ENCODE results near the gene ZC3H18. TPM values are rescaled to one million over a fixed set of nuclear protein-coding genes. Genes with fewer than 3 reads are reported as not detected.

Gene ZC3H18
- total RNA-seq, 2 donors from 2014 or later = 7.9 to 10.0 TPM

DNA sequence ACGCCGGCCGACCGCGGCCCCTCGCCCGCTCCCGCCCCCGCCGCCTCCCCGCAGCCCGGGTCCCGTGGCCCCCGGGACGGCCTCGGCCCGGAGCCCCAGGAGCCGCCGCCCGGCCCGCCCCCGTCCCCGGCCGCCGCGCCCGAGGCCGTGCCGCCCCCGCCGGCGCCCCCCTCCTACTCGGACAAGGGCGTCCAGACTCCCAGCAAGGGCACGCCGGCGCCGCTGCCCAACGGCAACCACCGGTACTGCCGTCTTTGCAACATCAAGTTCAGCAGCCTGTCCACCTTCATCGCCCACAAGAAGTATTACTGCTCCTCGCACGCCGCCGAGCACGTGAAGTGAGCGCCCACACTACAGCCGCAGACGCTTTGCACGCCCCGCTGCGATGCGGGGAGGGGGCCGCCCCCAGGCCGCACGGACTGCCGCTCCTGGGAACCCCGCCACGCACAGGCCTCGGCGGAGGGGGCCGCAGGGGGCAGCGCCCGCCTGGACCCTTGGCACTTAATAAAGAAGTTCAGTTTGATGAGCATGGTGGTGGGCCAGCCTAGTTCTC, 35.5 kb upstream of the ZC3H18 start:
- peaks cover 0 to 4% of the 10 kb centered on the region in 2 donors for H3K27me3 ChIP-seq
- peak overlapping the region; percentile 48 to 92 for H3K27ac ChIP-seq
- H3K36me3 ChIP-seq = no peaks in the 10 kb centered on the region
- H3K9me3 ChIP-seq = no peaks in the 10 kb centered on the region
- TF ChIP-seq, protein P1, sequence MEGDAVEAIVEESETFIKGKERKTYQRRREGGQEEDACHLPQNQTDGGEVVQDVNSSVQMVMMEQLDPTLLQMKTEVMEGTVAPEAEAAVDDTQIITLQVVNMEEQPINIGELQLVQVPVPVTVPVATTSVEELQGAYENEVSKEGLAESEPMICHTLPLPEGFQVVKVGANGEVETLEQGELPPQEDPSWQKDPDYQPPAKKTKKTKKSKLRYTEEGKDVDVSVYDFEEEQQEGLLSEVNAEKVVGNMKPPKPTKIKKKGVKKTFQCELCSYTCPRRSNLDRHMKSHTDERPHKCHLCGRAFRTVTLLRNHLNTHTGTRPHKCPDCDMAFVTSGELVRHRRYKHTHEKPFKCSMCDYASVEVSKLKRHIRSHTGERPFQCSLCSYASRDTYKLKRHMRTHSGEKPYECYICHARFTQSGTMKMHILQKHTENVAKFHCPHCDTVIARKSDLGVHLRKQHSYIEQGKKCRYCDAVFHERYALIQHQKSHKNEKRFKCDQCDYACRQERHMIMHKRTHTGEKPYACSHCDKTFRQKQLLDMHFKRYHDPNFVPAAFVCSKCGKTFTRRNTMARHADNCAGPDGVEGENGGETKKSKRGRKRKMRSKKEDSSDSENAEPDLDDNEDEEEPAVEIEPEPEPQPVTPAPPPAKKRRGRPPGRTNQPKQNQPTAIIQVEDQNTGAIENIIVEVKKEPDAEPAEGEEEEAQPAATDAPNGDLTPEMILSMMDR (IDR thresholded peaks at IDR 0.05) = no peak
- peaks cover 0 to 19% of the 10 kb centered on the region in 2 donors for H3K4me1 ChIP-seq
- peak overlapping the region; percentile 69 to 84 for H3K4me3 ChIP-seq
- no peak for DNase-seq (ENCODE audit: low spot score)

DNA sequence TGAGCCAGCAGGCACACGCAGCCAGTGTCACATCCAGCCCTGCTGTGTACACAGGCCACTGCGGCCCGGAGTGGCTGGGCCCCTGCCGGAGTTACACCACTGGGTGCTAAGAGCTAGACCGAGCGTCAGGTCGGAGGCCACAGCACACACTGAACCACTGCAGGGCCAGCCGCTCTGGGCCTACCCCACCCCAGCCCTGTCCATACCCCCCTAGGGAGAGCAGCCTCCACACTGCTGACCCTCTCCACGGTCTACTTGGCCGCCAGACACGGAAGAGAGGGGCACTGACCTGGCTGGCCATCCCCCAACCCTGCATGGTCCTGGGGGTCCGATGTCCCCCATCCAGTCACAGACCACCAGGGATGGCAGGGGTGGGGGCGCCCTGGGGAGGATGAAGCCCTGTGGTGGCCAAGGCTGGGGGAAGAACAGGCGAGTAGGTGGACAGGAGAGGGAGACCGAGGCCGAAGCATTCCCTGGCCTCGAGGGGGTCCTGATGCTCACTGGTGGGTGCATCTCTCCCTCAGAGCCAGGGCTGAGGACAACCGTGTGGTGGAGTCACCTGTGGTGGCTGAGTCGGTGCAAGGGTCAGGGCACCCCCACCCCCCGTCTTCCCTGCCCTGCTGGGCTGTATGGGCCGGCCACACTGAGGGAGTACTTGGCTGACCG, 34.9 kb upstream of the ZC3H18 start:
- Histone ChIP-seq H3K27me3 (peaks cover 0 to 8% of the 10 kb centered on the region in 2 donors), H3K9me3 (no peaks in the 10 kb centered on the region), H3K4me3 (peak overlapping the region; percentile 43 to 69), H3K36me3 (no peaks in the 10 kb centered on the region), H3K27ac (peak overlapping the region; percentile 48 to 70), H3K4me1 (peaks cover 0 to 19% of the 10 kb centered on the region in 2 donors)
- TF ChIP-seq, protein P1 (IDR thresholded peaks at IDR 0.05) = no peak
- DNase-seq (ENCODE audit: low spot score) = no peak

DNA sequence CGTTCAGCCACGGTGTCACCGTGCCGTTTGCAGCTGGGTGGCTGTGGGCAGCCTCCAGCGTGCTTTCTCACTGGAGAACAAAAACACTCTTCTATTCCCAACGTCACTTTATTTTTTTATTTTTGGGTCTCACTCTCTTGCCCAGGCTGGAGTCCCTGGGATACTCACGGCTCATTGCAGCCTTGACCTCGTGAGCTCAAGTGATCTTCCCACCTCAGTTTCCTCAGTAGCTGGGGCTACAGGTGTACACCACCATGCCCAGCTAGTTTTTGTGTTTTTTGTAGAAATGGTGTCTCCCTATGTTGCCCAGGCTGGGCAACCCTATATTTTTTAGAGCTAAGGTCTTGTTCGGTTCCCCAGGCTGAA, 34.4 kb upstream of the ZC3H18 start:
- Histone ChIP-seq H3K27me3 (peaks cover 0 to 8% of the 10 kb centered on the region in 2 donors), H3K27ac (no peak overlapping the region), H3K4me1 (peaks cover 0 to 19% of the 10 kb centered on the region in 2 donors), H3K9me3 (no peaks in the 10 kb centered on the region), H3K4me3 (no peak overlapping the region), H3K36me3 (no peaks in the 10 kb centered on the region)
- no peak for DNase-seq (ENCODE audit: low spot score)
- TF ChIP-seq, protein P1 (IDR thresholded peaks at IDR 0.05) = no peak

DNA sequence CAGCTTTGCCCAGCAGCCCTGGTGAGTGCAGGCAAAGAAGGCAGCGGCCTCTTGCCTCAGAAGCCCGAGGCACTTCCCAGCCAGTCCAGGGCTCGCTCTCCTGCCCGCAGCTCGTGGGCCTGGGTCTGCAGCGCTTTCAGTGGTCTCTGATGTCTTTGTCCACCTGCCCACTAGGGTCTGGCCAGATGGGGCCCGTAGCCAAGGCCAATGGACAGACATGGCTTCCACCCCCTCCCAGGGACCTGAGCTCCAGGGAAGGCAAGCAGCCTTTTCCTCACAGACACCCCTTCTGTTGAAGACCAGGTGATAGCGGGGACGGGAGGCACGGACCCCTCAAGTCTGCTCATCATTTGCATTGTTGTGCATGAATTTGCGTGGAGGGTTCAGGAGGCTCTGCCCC, 33.7 kb upstream of the ZC3H18 start:
- TF ChIP-seq, protein P1 (IDR thresholded peaks at IDR 0.05) = no peak

DNA sequence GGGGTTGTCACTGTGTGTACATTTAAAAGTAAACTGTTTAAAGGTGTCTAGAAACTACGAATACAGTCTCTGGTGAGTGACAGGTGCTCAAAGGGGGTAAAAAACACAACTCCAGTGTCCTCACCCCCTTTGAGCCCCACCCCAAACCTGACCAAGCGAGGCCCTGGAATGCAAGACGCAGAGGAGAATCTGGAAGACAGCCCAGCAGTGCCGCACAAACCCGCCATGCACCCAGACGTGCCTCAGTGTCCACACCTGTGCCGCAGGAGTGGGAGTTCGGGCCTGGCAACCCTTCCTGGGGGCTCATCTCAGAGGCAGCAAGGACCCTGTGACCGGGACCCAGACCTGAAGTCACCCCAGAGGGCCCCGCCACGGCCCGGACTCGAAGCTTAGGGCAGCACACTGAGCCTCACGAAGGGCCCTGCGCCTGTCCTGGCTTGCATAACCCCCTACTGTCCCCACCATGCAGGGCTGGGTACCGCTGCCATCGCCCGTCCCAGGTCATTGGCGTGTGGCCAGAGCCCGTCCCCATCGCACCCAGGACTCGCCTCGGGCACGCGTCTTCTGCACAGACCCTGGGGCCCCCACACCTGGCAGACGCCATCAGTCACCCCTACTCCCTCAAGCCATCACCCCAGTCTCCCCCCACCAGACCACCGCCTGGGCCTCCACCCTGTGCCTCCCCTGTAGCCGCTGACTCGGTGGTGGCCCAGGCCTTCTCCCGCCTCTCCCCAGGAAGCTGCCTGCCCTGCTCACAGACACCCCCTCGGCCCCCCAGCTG, 33.0 kb upstream of the ZC3H18 start:
- Histone ChIP-seq H3K4me1 (peaks cover 0 to 19% of the 10 kb centered on the region in 2 donors), H3K4me3 (no peak overlapping the region), H3K9me3 (no peaks in the 10 kb centered on the region), H3K27me3 (peaks cover 0 to 8% of the 10 kb centered on the region in 2 donors), H3K36me3 (no peaks in the 10 kb centered on the region), H3K27ac (no peak overlapping the region)
- TF ChIP-seq, protein P1 (IDR thresholded peaks at IDR 0.05) = no peak
- no peak for DNase-seq (ENCODE audit: low spot score)

More for the DNA sequence above, 33.7 kb upstream of the ZC3H18 start:
- Histone ChIP-seq H3K27ac (no peak overlapping the region), H3K4me1 (peaks cover 0 to 19% of the 10 kb centered on the region in 2 donors), H3K36me3 (no peaks in the 10 kb centered on the region), H3K27me3 (peaks cover 0 to 8% of the 10 kb centered on the region in 2 donors), H3K4me3 (no peak overlapping the region), H3K9me3 (no peaks in the 10 kb centered on the region)
- no peak for DNase-seq (ENCODE audit: low spot score)

Data from right atrium auricular region (tissue), 2 donors.